Gastroesophageal sphincter (tissue), 4 donors: ENCODE results near the gene CACNA1E. TPM values are rescaled to one million over a fixed set of nuclear protein-coding genes. Genes with fewer than 3 reads are reported as not detected.
A peak's percentile ranks its signal among the peaks of the same experiment; 100 is the strongest.

Source experiments
- ATAC-seq: fragments of 150-250 bp; one replicate; pipeline ENCODE4 v1.9.1; 2016; ENCODE audit warnings: mild to moderate bottlenecking, moderate library complexity
- H3K27ac ChIP-seq, 4 donors: fragments of 200-600 bp; sonication (generic) in 3 of 4; 1 replicate in 3 of 4; 2 replicates in 1 of 4; pipeline ENCODE4 v1.5.1; 2016 to 2019
- H3K27me3 ChIP-seq: fragments of 200-600 bp; sonication (generic); one replicate; pipeline ENCODE4 v1.5.1; 2019
- H3K36me3 ChIP-seq, 2 donors: fragments of 200-600 bp; sonication (generic); one replicate each; pipeline ENCODE4 v1.5.1; 2019; ENCODE audit warnings: control low read depth in 1 of 2
- H3K4me1 ChIP-seq, 3 donors: fragments of 200-600 bp; sonication (generic); 1 replicate in 2 of 3; 2 replicates in 1 of 3; pipeline ENCODE4 v1.5.1; 2016 to 2019; ENCODE audit warnings: control low read depth in 2 of 3
- H3K4me3 ChIP-seq, 2 donors: fragments of 200-600 bp; sonication (generic); one replicate each; pipeline ENCODE4 v1.5.1; 2019; ENCODE audit warnings: mild to moderate bottlenecking in 1 of 2, moderate library complexity in 1 of 2
- H3K9me3 ChIP-seq, 3 donors: fragments of 200-600 bp; sonication (generic); one replicate each; pipeline ENCODE4 v1.5.1; 2017 to 2019; ENCODE audit warnings: control low read depth in 2 of 3
- EP300 ChIP-seq: sonication (generic); formaldehyde crosslinking; IDR thresholded peaks from one replicate; pipeline ENCODE4 v1.6.1; 2017; ENCODE audit warnings: antibody characterized with exemption, mild to moderate bottlenecking
- POLR2A ChIP-seq, 2 donors: fragments of 450-650 bp; IDR thresholded peaks; one replicate each; pipeline ENCODE4 v1.6.1; 2017; ENCODE audit warnings: antibody characterized with exemption in 2 of 2, mild to moderate bottlenecking in 2 of 2, moderate library complexity in 1 of 2
- POLR2AphosphoS5 ChIP-seq: sonication (generic); formaldehyde crosslinking; IDR thresholded peaks from one replicate; pipeline ENCODE4 v1.6.1; 2017; ENCODE audit warnings: antibody characterized with exemption
- WGBS, 2 donors: methylation state at CpG; one replicate each; pipeline ENCODE4 v1.1.5; 2018; ENCODE audit warnings: low coverage in 1 of 2; 5-methylcytosine and 5-hydroxymethylcytosine counted together
- total RNA-seq, 4 donors: library from RNA; depleted of rRNA; stranded (reverse); fragments of >200 nt; gene quantifications; one replicate each; pipeline ENCODE4 v1.1.0, GENCODE V29; 2016
- TF ChIP-seq, protein P1 (sequence below), 4 experiments: fragments of 200-600 bp in 2 of 4; fragments of 450-650 bp in 2 of 4; sonication (generic) in 1 of 4; IDR thresholded peaks; one replicate each; pipeline ENCODE4 v1.5.1; 2017 to 2019; ENCODE audit warnings: antibody characterized with exemption in 4 of 4, mild to moderate bottlenecking in 2 of 4, moderate library complexity in 2 of 4

The CACNA1E gene
- total RNA-seq, 4 donors from 2014 or later = 0.13 to 0.23 (median 0.16) TPM

DNA sequence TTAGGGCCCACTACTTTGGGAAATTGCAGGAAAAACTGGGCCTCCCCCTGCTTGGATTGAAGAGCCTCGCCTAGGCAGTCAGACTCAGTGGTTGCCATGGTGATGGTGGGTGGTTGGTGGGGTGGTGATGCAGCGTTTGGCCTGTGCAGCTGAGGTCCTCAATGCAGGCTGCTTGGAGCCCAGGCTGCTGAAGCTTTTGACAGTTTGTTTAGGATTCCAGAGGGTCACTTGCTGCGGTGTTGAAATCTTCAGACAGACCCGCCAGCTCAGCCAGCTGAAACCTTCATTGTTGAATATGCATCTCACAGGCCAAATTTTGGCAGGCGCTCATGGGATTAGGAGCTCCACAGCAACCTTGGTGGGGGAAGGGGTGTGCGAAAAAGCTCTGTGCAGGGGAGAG, 67.9 kb downstream of the CACNA1E start:
- WGBS, 2 donors = 17 to 50% methylated on average over 1 of the region's 6 CpGs
- Histone ChIP-seq H3K27ac (peak overlapping the region in 3 of 4 donors; percentile 73 to 77 (median 76)), H3K27me3 (no peaks in the 10 kb centered on the region), H3K4me3 (no peak overlapping the region), H3K36me3 (no peaks in the 10 kb centered on the region), H3K4me1 (peaks cover 4 to 44% (median 10%) of the 10 kb centered on the region in 3 donors), H3K9me3 (no peaks in the 10 kb centered on the region)
- peak; percentile 95 for ATAC-seq
- no peak for TF ChIP-seq EP300
- peak; percentile 87 for TF ChIP-seq POLR2AphosphoS5

DNA sequence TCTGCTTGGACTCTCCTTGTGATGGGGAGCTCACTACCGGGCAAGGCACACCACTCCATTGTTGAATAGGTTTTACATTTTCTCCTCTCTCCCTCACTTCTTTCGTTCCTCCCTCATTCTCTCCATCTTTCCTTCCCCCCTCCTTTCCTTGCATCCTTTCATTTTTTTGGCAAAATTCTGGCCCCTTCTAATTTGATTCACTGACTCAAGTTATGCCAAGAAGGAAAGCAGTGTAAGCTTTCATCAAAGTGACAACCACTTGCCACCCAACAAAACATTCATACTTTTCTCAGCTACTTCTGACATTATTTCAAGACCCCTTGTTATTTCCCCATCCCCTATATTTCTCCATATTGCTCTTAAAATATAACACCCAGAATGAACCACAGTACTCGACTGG, 68.4 kb downstream of the CACNA1E start:
- Histone ChIP-seq H3K27me3 (no peaks in the 10 kb centered on the region), H3K27ac (peak overlapping the region in 3 of 4 donors; percentile 73 to 77 (median 76)), H3K4me1 (peaks cover 4 to 44% (median 10%) of the 10 kb centered on the region in 3 donors), H3K4me3 (no peak overlapping the region), H3K36me3 (no peaks in the 10 kb centered on the region), H3K9me3 (no peaks in the 10 kb centered on the region)
- 61 to 72% methylated on average over 3 of the region's 3 CpGs for WGBS, 2 donors
- TF ChIP-seq POLR2A (IDR thresholded peaks at IDR 0.05) (no peak), POLR2AphosphoS5 (no peak), EP300 (no peak)
- TF ChIP-seq, protein P1, sequence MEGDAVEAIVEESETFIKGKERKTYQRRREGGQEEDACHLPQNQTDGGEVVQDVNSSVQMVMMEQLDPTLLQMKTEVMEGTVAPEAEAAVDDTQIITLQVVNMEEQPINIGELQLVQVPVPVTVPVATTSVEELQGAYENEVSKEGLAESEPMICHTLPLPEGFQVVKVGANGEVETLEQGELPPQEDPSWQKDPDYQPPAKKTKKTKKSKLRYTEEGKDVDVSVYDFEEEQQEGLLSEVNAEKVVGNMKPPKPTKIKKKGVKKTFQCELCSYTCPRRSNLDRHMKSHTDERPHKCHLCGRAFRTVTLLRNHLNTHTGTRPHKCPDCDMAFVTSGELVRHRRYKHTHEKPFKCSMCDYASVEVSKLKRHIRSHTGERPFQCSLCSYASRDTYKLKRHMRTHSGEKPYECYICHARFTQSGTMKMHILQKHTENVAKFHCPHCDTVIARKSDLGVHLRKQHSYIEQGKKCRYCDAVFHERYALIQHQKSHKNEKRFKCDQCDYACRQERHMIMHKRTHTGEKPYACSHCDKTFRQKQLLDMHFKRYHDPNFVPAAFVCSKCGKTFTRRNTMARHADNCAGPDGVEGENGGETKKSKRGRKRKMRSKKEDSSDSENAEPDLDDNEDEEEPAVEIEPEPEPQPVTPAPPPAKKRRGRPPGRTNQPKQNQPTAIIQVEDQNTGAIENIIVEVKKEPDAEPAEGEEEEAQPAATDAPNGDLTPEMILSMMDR (IDR thresholded peaks at IDR 0.05) = no peak
- no peak for ATAC-seq

DNA sequence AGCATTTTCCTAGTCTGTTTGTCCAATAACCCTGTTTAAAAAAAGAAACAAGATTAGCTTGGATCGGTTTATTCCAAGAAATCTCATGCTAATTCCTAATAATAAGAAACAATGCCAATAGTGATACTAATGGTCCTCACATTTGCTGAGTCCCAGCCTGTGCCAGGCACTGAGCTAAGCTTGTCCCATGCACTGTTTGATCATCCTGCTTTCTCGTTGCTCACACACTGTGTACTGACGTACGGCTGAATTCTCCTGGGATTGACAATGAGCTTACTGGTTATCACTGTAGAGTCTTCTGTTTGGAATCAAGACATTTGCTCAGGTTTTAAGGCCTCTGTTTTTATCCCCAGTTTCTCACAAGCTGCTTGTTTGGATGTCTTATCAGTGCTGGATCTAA, 71.1 kb downstream of the CACNA1E start:
- no peak for TF ChIP-seq POLR2AphosphoS5
- TF ChIP-seq EP300 = no peak
- TF ChIP-seq, protein P1 (IDR thresholded peaks at IDR 0.05) = no peak
- no peak for TF ChIP-seq POLR2A (IDR thresholded peaks at IDR 0.05)
- Histone ChIP-seq H3K27ac (no peak overlapping the region), H3K4me1 (peaks cover 4 to 35% (median 10%) of the 10 kb centered on the region in 3 donors), H3K4me3 (no peak overlapping the region), H3K36me3 (no peaks in the 10 kb centered on the region), H3K9me3 (no peaks in the 10 kb centered on the region), H3K27me3 (no peaks in the 10 kb centered on the region)
- WGBS, 2 donors = 64 to 65% methylated on average over 3 to 4 of the region's 4 CpGs
- no peak for ATAC-seq

DNA sequence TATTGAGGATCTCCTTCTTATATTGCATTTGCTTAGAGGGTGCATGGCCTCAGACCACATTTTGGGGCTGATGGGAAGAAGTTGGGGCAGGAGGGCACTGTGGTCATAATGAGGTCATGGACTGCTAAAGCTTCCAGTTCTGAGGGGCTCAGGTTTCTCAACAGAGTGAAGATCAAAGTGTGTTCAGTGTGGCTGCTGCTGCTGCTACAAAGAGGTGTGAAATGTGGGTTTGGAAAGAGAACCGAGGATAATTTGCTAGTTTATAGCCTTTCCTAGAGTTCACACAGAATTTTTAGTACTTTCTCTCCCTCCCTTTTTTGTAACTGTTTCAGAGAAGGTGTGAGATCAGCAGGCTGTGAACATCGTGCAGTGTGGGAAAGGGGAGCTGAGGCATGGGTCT, 73.3 kb downstream of the CACNA1E start:
- no peak for ATAC-seq
- TF ChIP-seq, protein P1 (IDR thresholded peaks at IDR 0.05) = no peak
- no peak for TF ChIP-seq EP300
- TF ChIP-seq POLR2A (IDR thresholded peaks at IDR 0.05) = no peak
- no peak for TF ChIP-seq POLR2AphosphoS5
- WGBS, 2 donors = 73% methylated on average over 1 of the region's 2 CpGs; no CpG with 5 or more reads in 1 of the 2 donors

DNA sequence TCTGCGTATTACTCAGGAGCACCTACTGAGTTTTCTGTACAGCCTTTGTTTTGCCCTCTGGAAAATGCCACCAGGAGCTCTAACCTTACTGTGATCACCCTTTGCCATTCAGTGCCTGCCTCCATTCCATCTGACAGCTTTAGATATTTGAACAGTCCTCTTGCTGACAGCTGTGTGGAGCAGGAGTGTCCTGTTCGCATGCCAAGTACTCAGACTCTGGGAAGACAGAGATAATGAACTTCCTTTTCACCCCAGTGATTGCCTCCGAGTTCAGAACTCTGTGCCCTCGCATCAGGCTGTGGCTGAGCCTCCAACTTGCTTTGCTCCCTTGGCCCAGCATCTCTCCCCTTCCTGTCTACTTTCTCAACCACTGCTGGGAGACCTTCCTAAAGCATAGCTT, 74.0 kb downstream of the CACNA1E start:
- Histone ChIP-seq H3K27ac (no peak overlapping the region), H3K4me3 (no peak overlapping the region), H3K36me3 (no peaks in the 10 kb centered on the region), H3K4me1 (peaks cover 0 to 6% (median 0%) of the 10 kb centered on the region in 3 donors), H3K9me3 (no peaks in the 10 kb centered on the region), H3K27me3 (no peaks in the 10 kb centered on the region)
- ATAC-seq = no peak
- TF ChIP-seq, protein P1 (IDR thresholded peaks at IDR 0.05) = no peak
- TF ChIP-seq EP300 = no peak
- TF ChIP-seq POLR2A (IDR thresholded peaks at IDR 0.05) = no peak
- no peak for TF ChIP-seq POLR2AphosphoS5
- 59 to 72% methylated on average over 2 to 3 of the region's 4 CpGs for WGBS, 2 donors

More for the DNA sequence above, 73.3 kb downstream of the CACNA1E start:
- Histone ChIP-seq H3K36me3 (no peaks in the 10 kb centered on the region), H3K27me3 (no peaks in the 10 kb centered on the region), H3K4me3 (no peak overlapping the region), H3K4me1 (peaks cover 0 to 13% (median 0%) of the 10 kb centered on the region in 3 donors), H3K9me3 (no peaks in the 10 kb centered on the region), H3K27ac (no peak overlapping the region)
